Mucosa of stomach (tissue), 1 donor: ENCODE results near the gene SLC12A2.

ENCODE experiments used
- H3K27me3 ChIP-seq: one replicate; pipeline ENCODE4 v1.7.0; 2013; ENCODE audit warnings: mild to moderate bottlenecking, low read length; ENCODE audit not compliant: control insufficient read depth, insufficient read depth
- H3K36me3 ChIP-seq: one replicate; pipeline ENCODE4 v1.7.0; 2013; ENCODE audit warnings: low read length; ENCODE audit not compliant: control insufficient read depth, insufficient read depth
- H3K4me1 ChIP-seq: one replicate; pipeline ENCODE4 v1.7.0; 2013; ENCODE audit warnings: mild to moderate bottlenecking, low read length; ENCODE audit not compliant: control insufficient read depth, insufficient read depth
- H3K4me3 ChIP-seq: one replicate; pipeline ENCODE4 v1.7.0; 2013; ENCODE audit warnings: low read length
- H3K9ac ChIP-seq: one replicate; pipeline ENCODE4 v1.7.0; 2013; ENCODE audit warnings: mild to moderate bottlenecking, low read length, moderate library complexity
- H3K9me3 ChIP-seq: one replicate; pipeline ENCODE4 v1.7.0; 2013; ENCODE audit warnings: mild to moderate bottlenecking, low read length, moderate library complexity; ENCODE audit not compliant: control insufficient read depth
- donor health status: Pancreatic carcinoma.

Gene SLC12A2

DNA sequence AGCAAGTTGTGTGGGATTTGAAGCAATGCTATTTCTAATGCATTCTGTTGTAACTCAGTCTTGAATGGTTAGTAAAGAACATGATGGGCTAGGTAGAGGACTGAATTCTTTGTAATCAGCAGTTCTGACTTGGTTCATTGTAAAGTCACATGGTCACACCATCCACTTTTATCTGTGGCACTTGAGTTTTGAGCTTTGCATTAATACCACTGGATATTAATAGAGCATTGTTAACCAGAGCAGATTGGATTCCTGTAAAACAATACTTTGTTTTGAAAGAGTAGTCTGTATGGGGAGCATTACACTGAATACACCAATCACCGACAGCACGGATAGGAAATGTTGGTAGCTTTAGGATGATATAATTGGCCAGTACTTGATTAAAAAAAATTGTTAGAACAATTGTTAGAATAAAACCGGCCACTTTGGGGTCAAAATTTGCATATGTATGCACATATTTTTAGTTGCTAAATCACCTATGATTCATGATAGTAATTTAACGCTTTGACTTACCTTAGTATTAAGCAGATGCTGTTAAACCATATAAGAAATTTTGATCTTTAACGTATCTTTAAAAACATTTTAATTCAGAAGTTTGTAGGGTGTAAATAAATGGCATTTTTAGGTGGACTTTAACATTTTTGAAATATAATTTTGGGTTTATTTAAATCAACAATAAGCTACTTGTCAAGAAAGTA lies 17.4 kb downstream of the SLC12A2 start:
- peaks cover 10% of the 10 kb centered on the region for H3K4me1 ChIP-seq
- no peaks in the 10 kb centered on the region for H3K27me3 ChIP-seq
- H3K9me3 ChIP-seq, result no peaks in the 10 kb centered on the region
- H3K4me3 ChIP-seq, result no peak overlapping the region
- H3K9ac ChIP-seq, result no peak overlapping the region
- H3K36me3 ChIP-seq, result no peaks in the 10 kb centered on the region

DNA sequence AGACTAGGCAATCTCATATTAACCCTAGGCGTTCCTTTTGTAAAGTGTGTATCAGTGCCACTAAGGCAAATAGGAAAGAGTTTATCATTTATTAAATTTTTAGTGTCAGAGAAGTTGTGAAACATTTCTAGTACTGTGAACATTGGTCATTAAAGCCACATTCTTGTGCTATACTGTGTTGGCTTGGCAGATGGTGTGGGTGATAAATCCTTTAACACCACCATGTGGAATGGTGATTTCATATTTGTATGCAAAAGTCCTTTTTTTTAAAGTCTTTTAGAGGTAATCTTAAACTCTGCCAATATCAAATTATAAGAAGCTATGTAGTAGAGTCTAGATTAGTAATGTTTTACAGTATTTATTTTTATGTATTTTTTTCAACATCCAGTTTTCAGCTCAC lies 18.1 kb downstream of the SLC12A2 start:
- H3K9me3 ChIP-seq, result no peaks in the 10 kb centered on the region
- no peak overlapping the region for H3K4me3 ChIP-seq
- no peaks in the 10 kb centered on the region for H3K36me3 ChIP-seq
- H3K27me3 ChIP-seq, result no peaks in the 10 kb centered on the region
- H3K9ac ChIP-seq, result no peak overlapping the region
- peaks cover 10% of the 10 kb centered on the region for H3K4me1 ChIP-seq

DNA sequence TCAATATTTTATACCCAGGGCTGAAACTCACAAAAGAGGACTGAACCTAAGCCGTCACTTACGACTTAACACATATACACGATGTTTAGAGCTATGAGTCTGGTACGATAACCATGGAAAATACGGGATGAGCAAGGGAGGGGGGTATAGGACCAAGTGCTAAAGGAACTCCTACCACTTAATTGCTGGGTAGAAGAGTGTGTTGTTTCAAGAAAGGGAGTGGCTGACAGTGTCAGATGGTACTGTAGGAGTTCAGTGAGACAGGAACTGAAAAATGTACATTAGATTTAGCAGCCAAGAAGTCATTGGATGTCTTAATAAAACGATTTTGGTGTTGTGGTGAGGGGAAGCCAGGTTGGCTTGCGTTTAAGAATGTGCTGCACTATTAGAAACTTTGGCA lies 21.6 kb downstream of the SLC12A2 start:
- Histone ChIP-seq H3K9ac (no peak overlapping the region), H3K27me3 (no peaks in the 10 kb centered on the region), H3K36me3 (no peaks in the 10 kb centered on the region), H3K4me1 (peaks cover 10% of the 10 kb centered on the region), H3K9me3 (no peaks in the 10 kb centered on the region), H3K4me3 (no peak overlapping the region)

DNA sequence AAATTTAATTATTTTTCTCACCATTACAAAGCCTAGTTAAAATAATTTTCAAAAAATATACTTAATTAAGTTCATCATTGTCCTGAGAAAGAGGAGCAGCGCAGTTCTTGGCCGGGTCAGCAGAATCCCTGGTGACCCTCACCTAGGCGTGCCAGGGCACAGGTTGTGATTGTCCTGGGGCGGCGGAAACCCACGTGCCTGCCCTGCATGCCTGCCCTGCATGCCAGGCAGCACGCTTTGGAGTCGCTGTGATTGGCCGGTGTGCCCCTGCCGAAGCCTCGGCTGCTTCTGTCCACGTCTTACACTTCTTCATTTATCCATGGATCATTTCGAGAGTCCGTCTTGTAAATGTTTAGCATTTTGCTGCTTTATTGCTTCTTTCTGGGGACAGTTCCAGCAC lies 25.6 kb downstream of the SLC12A2 start:
- H3K4me3 ChIP-seq, result no peak overlapping the region

DNA sequence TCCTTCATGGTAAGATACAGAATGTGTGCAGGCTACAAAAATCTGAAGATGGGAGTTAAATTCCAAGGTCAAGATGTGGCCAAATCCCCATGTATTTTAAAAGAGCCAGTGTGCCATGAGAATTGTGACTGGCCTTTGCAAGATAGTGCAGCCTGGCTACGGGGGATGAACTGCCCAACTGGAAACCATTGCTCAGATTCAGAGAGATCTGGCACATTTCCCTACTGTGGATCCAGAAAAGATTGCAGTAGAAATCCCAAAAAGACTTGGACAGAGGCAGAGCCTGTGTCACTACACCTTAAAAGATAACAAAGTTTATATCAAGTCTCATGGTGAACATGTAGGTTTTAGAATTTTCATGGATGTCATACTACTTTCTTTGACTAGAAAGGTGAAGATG lies 26.2 kb downstream of the SLC12A2 start:
- Histone ChIP-seq H3K4me3 (no peak overlapping the region), H3K36me3 (no peaks in the 10 kb centered on the region), H3K27me3 (no peaks in the 10 kb centered on the region), H3K9ac (no peak overlapping the region), H3K4me1 (no peaks in the 10 kb centered on the region), H3K9me3 (no peaks in the 10 kb centered on the region)

More for the DNA sequence above, 25.6 kb downstream of the SLC12A2 start:
- H3K9me3 ChIP-seq, result no peaks in the 10 kb centered on the region
- no peaks in the 10 kb centered on the region for H3K27me3 ChIP-seq
- H3K9ac ChIP-seq, result no peak overlapping the region
- H3K4me1 ChIP-seq, result no peaks in the 10 kb centered on the region
- no peaks in the 10 kb centered on the region for H3K36me3 ChIP-seq

DNA sequence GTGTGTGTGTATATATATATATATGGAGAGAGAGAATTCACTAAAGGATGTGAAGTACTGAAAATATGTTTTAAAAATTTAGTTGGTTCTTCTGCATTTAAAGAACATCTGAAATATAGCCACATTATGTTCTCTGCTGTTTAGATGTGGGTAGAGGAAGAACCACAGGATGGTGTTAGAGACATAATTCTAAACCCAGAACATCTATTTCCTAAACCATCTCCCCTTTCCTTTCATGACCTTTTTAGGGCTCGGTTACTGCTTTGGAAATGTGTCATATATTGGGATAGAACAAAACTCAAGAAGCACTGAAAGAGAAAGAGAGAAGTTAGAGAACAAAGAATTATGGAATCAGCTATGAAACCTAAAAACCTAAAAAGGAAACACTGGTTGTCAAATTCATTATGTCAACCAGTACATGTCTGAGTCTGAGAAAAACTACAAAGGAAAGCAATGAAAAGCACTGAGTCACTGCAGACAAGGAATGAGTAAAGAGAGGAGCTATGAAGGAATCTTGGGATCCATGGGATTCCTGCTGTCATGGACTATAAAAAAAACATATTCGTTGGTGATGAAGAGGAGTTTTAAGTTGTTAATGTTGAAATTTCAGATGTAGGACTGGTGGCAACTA lies 28.4 kb downstream of the SLC12A2 start:
- H3K27me3 ChIP-seq, result no peaks in the 10 kb centered on the region
- no peaks in the 10 kb centered on the region for H3K36me3 ChIP-seq
- no peak overlapping the region for H3K4me3 ChIP-seq
- no peak overlapping the region for H3K9ac ChIP-seq
- H3K9me3 ChIP-seq, result no peaks in the 10 kb centered on the region
- no peaks in the 10 kb centered on the region for H3K4me1 ChIP-seq

DNA sequence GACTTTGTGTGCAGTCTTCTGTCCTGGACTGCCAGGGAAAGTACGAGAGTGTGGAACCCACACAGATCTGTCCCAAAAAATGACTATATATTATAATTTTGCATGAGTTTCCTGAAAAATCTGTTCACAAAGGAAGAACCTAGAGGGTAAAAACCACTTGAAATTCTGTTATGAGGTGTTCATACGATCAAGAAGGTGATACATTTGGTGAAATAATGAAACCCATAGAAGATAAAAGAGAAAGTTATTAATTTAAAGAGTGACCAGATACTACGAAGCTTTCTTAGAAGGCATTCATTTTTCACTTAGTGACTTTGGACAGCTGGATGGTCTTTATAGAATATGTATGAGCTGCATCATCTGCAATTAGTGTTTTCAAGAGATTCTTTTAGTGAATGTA lies 32.9 kb downstream of the SLC12A2 start:
- peaks cover under 1% of the 10 kb centered on the region for H3K4me1 ChIP-seq
- H3K27me3 ChIP-seq, result no peaks in the 10 kb centered on the region
- H3K9me3 ChIP-seq, result no peaks in the 10 kb centered on the region
- no peak overlapping the region for H3K4me3 ChIP-seq
- H3K36me3 ChIP-seq, result no peaks in the 10 kb centered on the region
- H3K9ac ChIP-seq, result no peak overlapping the region

DNA sequence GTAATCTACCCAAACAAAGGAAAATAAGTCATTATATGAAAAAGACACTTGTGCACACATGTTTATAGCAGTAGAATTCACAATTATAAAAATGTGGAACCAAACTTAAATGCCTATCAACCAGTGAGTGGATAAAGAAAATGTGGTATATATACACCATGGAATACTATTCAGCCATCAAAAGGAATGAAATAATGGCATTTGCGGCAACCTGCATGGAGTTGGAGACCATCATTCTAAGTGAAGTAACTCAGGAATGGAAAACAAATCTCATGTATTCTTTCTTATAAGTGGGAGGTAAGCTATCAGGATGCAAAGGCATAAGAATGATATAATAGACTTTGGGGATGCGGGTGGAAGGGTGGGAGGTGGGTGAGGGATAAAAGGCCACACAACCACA lies 34.6 kb downstream of the SLC12A2 start:
- no peaks in the 10 kb centered on the region for H3K9me3 ChIP-seq
- H3K36me3 ChIP-seq, result no peaks in the 10 kb centered on the region

DNA sequence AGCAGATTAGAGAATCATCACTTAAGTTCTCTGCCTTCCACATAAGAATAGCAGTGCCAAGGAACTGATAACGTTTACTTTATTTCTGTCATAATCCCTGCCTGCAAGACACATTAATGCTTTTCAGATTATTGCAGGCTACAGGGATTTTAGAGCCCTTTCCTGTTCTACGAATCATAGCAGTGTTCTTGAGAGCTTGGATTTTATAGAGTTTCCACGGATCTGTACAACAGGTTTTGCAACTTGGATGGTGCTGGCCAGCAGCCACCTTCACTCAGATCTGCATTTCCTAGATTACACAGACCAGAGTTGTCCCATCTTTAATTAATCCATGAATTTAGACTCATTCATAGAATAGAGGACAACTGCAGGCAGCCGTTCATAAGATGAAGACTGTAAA lies 38.1 kb downstream of the SLC12A2 start:
- Histone ChIP-seq H3K36me3 (no peaks in the 10 kb centered on the region), H3K4me1 (peaks cover 5% of the 10 kb centered on the region), H3K9me3 (no peaks in the 10 kb centered on the region), H3K9ac (no peak overlapping the region), H3K4me3 (no peak overlapping the region), H3K27me3 (no peaks in the 10 kb centered on the region)

More for the DNA sequence above, 34.6 kb downstream of the SLC12A2 start:
- Histone ChIP-seq H3K9ac (no peak overlapping the region), H3K4me3 (no peak overlapping the region), H3K27me3 (no peaks in the 10 kb centered on the region), H3K4me1 (peaks cover 5% of the 10 kb centered on the region)

DNA sequence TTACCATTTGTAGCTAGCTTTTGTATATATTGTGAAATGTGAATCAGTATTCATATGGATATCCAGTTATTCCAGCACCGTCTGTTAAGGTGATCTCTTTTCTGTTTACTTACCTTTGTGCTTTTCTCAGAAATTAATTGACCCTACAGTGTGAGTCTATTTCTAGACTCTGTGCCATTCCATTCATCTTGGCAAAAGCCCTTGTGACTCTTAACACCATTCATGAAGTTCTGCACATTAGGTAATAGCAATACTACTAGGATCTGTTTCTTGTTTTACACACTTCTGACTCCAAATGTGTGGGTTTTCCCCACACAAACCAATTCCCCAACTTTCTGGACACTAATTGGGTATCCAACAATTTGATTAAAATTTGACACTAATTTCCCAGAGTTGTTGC lies 40.4 kb downstream of the SLC12A2 start:
- Histone ChIP-seq H3K36me3 (no peaks in the 10 kb centered on the region), H3K4me3 (no peak overlapping the region), H3K27me3 (no peaks in the 10 kb centered on the region), H3K9ac (no peak overlapping the region), H3K4me1 (peaks cover 5% of the 10 kb centered on the region), H3K9me3 (no peaks in the 10 kb centered on the region)

DNA sequence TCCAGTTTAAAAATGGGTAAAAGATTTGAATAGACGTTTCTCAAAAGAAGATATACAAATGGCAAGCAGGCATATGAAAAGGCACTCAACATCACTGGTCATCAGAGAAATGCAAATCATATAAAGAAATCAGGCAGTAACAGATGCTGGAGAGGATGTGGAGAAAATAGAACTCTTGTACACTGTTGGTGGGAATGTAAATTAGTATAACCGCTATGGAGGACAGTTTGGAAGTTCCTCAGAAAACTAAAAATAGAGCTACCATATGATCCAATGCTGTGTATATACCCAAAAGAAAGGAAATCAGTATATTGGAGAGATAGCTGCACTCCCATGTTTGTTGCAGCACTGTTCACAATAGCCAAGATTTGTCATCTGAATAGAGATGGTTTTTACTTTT lies 42.7 kb downstream of the SLC12A2 start:
- H3K9ac ChIP-seq, result no peak overlapping the region
- no peaks in the 10 kb centered on the region for H3K27me3 ChIP-seq
- no peak overlapping the region for H3K4me3 ChIP-seq
- no peaks in the 10 kb centered on the region for H3K9me3 ChIP-seq
- H3K36me3 ChIP-seq, result no peaks in the 10 kb centered on the region
- H3K4me1 ChIP-seq, result peaks cover 5% of the 10 kb centered on the region

DNA sequence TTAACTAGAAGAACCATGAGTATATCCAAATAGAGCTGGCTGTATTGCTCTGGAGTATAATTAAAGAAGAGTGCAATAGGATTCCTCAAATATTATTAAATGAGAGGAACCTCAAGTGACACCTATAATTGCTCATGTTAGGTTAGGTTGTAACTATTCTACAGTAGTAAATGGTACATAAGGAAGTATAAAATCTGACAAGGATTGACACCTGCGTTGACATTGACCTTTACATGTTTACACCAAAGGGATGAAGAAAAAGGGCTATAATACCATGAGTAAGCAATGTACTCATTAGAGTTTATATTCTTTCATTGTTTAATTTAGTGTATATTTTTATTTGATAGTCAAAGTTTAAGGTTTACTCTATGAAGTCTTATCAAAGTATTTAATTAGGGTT lies 48.9 kb downstream of the SLC12A2 start:
- Histone ChIP-seq H3K27me3 (no peaks in the 10 kb centered on the region), H3K4me3 (no peak overlapping the region), H3K9me3 (no peaks in the 10 kb centered on the region), H3K4me1 (no peaks in the 10 kb centered on the region), H3K9ac (no peak overlapping the region), H3K36me3 (peaks cover 9% of the 10 kb centered on the region)
